CD4-positive, alpha-beta T cell (primary cell): Measurements from ENCODE around the gene HSCB. TPM values are rescaled to one million over a fixed set of nuclear protein-coding genes. Genes with fewer than 3 reads are reported as not detected.

ENCODE experiments used
- ATAC-seq: fragments of 200-7000 bp; cut with Tn5 transposase; one replicate; pipeline ENCODE4 v1.10.0; 2022; ENCODE audit warnings: mild to moderate bottlenecking; ENCODE audit not compliant: poor library complexity
- CTCF ChIA-PET: fragments of 350-600 bp; sonication (Branson Sonifier 250); formaldehyde crosslinking; loops from one replicate; lab custom pipeline; 2021; ENCODE audit warnings: antibody characterized with exemption, inconsistent platforms; lab: Charles Lee
- POLR2A ChIA-PET: fragments of 350-600 bp; sonication (Branson Sonifier 250); formaldehyde crosslinking; loops from one replicate; lab custom pipeline; 2021; ENCODE audit warnings: antibody characterized with exemption, inconsistent platforms; lab: Charles Lee
- DNase-seq, 14 experiments: peaks; one replicate each; pipeline ENCODE4 v3.0.0-alpha.2; 2013 to 2020; ENCODE audit warnings: mixed read lengths in 2 of 14
- H3K27ac ChIP-seq, 2 donors: one replicate each; pipeline versions ENCODE4 v1.5.1 to v1.7.0; 2013; ENCODE audit warnings: low read length in 2 of 2, low read depth in 1 of 2, mild to moderate bottlenecking in 1 of 2
- H3K27me3 ChIP-seq, 2 experiments: 1 replicate in 1 of 2; 2 replicates in 1 of 2; pipeline versions ENCODE4 v1.6.1 to v1.7.0; 2013; ENCODE audit warnings: low read length in 2 of 2, control low read depth in 1 of 2, mild to moderate bottlenecking in 1 of 2, moderate library complexity in 1 of 2; ENCODE audit not compliant: insufficient read depth in 2 of 2, control insufficient read depth in 1 of 2
- H3K36me3 ChIP-seq: one replicate; pipeline ENCODE4 v1.6.1; 2013; ENCODE audit warnings: low read length, control low read depth; ENCODE audit not compliant: insufficient read depth
- H3K4me1 ChIP-seq: one replicate; pipeline ENCODE4 v1.6.1; 2013; ENCODE audit warnings: low read length, control low read depth; ENCODE audit not compliant: insufficient read depth
- H3K4me3 ChIP-seq: one replicate; pipeline ENCODE4 v1.5.1; 2013; ENCODE audit warnings: mild to moderate bottlenecking, low read length, moderate library complexity
- H3K9me3 ChIP-seq, 2 experiments: 1 replicate in 1 of 2; 2 replicates in 1 of 2; pipeline versions ENCODE4 v1.6.1 to v1.7.0; 2013; ENCODE audit warnings: low read length in 2 of 2, mild to moderate bottlenecking in 2 of 2, control low read depth in 1 of 2, moderate library complexity in 1 of 2; ENCODE audit not compliant: control insufficient read depth in 1 of 2, insufficient read depth in 1 of 2
- H3K27ac Mint-ChIP-seq: one replicate; pipeline ENCODE4 v1.8.0; 2020; ENCODE audit warnings: mixed read lengths
- H3K27me3 Mint-ChIP-seq: one replicate; pipeline ENCODE4 v1.8.0; 2021; ENCODE audit warnings: mixed read lengths
- H3K36me3 Mint-ChIP-seq: one replicate; pipeline ENCODE4 v1.8.0; 2021; ENCODE audit warnings: low read depth, mixed read lengths
- H3K4me1 Mint-ChIP-seq: one replicate; pipeline ENCODE4 v1.8.0; 2021; ENCODE audit warnings: low read depth, mixed read lengths
- H3K4me3 Mint-ChIP-seq: one replicate; pipeline ENCODE4 v1.8.0; 2020; ENCODE audit warnings: mild to moderate bottlenecking, mixed read lengths
- H3K9me3 Mint-ChIP-seq: one replicate; pipeline ENCODE4 v1.8.0; 2020; ENCODE audit warnings: mixed read lengths
- CTCF ChIP-seq: fragments of 200-600 bp; IDR thresholded peaks from one replicate; pipeline ENCODE4 v1.8.0; 2022; ENCODE audit warnings: antibody characterized with exemption, mild to moderate bottlenecking
- intact Hi-C, 2 experiments: fragments of 100-400 bp; cut with DNase I in 1 of 2; cut with micrococcal nuclease in 1 of 2; formaldehyde crosslinking; loops; one replicate each; pipeline versions ENCODE4 v1.15.1 to v1.9.0; 2023 to 2025; cut with DNase I, micrococcal nuclease
- total RNA-seq, 174 experiments: library from RNA in 2 of 174; stranded (reverse) in 2 of 174; gene quantifications; one replicate each; pipeline ENCODE4 v1.2.3 and lab custom pipeline; 2021 to 2026

HSCB gene
- total RNA-seq, 2 experiments from 2014 or later: 3.4 to 3.7 TPM

DNA sequence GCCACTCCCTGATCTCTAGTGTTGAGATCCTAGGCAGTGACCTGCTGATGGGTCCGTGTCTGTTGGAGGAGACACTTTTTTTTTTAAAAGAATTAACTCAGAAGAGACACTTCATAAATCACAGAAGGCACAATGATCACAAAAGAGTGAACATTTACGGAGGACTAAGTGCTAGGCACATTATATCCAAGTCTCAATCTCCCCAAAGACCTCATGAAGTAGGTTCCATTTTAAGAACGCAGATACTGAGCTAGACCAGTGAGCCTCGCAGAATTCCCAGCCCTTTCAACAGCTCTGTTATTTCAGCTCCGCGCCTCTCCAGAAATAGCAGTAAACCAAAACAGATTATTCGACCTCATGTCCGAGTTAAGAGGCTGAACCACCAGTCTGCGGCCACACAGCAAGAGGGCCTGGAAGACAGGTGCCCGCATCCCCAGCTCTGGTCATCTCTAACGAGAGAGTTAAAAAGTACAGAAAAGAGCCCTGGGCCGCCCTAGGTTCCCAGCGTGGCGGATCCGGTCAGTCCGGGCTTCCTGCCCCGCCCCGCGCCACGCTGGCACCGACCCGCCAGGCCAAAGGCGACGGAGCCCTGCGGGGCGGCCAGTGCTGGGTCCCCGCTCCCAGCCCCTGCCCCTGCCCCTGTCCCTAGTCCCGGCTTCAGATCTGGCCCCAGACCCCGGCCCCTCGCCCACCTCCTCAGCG lies 57.9 kb downstream of the HSCB start:
- ChIA-PET POLR2A (interaction anchor here (0.6 to 5.6 kb wide), 22 partner anchors 9 to 881 kb away, joined by 3 to 161 read pairs (median 10); partner anchors contain the start of genes CCDC117, CHEK2, EWSR1 and HSCB), CTCF (interaction anchor here (0.9 to 3.4 kb wide), 3 partner anchors 22 to 57 kb away, joined by 3 to 18 read pairs (median 4); partner anchors contain the start of gene HSCB)
- H3K4me3 Mint-ChIP-seq: peak overlapping the region; percentile 97
- peaks cover 66% of the 10 kb centered on the region for H3K36me3 Mint-ChIP-seq
- peak overlapping the region; percentile 99 for H3K4me3 ChIP-seq
- peak overlapping the region; percentile 96 for H3K27ac Mint-ChIP-seq
- H3K9me3 Mint-ChIP-seq: no peaks in the 10 kb centered on the region
- DNase-seq (peak in 10 of 14 experiments; percentile 8 to 65 (median 32)), ATAC-seq (peak; percentile 19)
- H3K27me3 Mint-ChIP-seq: no peaks in the 10 kb centered on the region
- H3K9me3 ChIP-seq: no peaks in the 10 kb centered on the region
- peaks cover 49% of the 10 kb centered on the region for H3K4me1 ChIP-seq
- H3K27me3 ChIP-seq: no peaks in the 10 kb centered on the region
- H3K36me3 ChIP-seq: peaks cover 37% of the 10 kb centered on the region
- no peak for TF ChIP-seq CTCF
- H3K4me1 Mint-ChIP-seq: peaks cover 64% of the 10 kb centered on the region
- intact Hi-C loops: loop anchor here (1.0 to 10.0 kb wide), 6 partner anchors 23 to 968 kb away; partner anchors contain the start of genes ZNRF3 (in 2 of the 2), CHEK2 (in 1 of the 2), HSCB (in 1 of the 2) and UQCR10 (in 1 of the 2)
- peak overlapping the region; percentile 90 to 93 for H3K27ac ChIP-seq

DNA sequence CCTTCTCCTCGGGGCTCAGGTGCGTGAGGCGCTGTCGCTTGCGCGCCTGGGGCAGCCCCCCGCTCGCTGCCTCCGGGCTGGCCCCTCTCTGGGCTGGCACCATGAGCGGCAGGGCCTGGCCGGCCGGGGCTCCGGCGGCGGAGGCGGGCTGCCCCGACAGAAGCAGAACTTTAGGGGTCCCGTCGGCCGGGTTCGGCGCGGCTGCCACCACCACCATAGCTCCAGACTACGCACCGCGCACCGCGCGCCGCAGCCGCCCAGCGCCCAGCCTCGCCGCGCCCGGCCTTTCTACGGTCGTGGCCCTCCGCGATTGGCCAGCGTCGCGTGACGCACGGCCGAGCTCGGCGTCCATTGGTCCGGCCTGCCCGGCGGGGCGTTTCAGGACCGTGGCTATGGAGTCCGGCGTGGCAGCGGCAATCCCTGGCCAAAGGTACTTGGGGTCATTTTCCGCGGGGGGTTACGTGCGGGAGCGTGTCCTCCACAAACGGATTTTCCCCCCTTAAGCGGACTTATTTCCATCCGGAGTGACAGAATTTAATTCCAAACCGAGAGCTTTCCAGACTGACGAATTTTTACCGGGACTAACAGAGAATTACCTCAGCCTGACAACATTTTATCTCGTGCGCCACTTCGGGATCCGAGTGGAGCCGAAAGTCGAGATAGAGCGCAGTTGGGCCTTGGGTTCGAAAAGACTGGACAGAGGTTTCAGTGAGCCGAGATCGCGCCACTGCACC lies 58.6 kb downstream of the HSCB start, which contains the start of gene XBP1:
Gene XBP1, minus strand, starts transcription at position 262 of the 734 bp plus-strand sequence.
- Mint-ChIP-seq H3K36me3 (peaks cover 59% of the 10 kb centered on the region), H3K27ac (peak within 1 kb of the TSS; percentile 96), H3K9me3 (no peaks in the 10 kb centered on the region), H3K27me3 (no peaks in the 10 kb centered on the region), H3K4me1 (peaks cover 60% of the 10 kb centered on the region), H3K4me3 (peak within 1 kb of the TSS; percentile 97)
- peak within 1 kb of the TSS; percentile 92 to 93 for H3K27ac ChIP-seq
- POLR2A ChIA-PET: interaction anchor here (0.6 to 5.6 kb wide), 24 partner anchors 9 to 881 kb away, joined by 3 to 161 read pairs (median 8); partner anchors contain the start of genes CCDC117, CHEK2, EWSR1 and HSCB
- H3K4me3 ChIP-seq: peak within 1 kb of the TSS; percentile 99
- DNase-seq (peak; percentile 77 to 96 (median 86)), ATAC-seq (peak; percentile 91)
- H3K9me3 ChIP-seq: no peaks in the 10 kb centered on the region
- peaks cover 30% of the 10 kb centered on the region for H3K36me3 ChIP-seq
- peaks cover 44% of the 10 kb centered on the region for H3K4me1 ChIP-seq
- TF ChIP-seq CTCF: no peak
- intact Hi-C loops: loop anchor here (1.0 to 10.0 kb wide), 3 partner anchors 27 to 84 kb away; partner anchors contain the start of genes CHEK2 (in 1 of the 2), HSCB (in 1 of the 2) and ZNRF3 (in 1 of the 2)
- H3K27me3 ChIP-seq: no peaks in the 10 kb centered on the region
- CTCF ChIA-PET: interaction anchor here (0.9 to 3.4 kb wide), 3 partner anchors 22 to 58 kb away, joined by 3 to 18 read pairs (median 4); partner anchors contain the start of gene HSCB
